GM18511 (cell line): ENCODE measurements around the gene SELENOM.

Source experiments
- ATAC-seq: cut with Tn5 transposase; IDR thresholded peaks from one replicate; pipeline ENCODE4 v1.9.1; 2021; ENCODE audit warnings: mild to moderate bottlenecking, moderate library complexity; ENCODE audit not compliant: unreplicated experiment

Gene SELENOM, protein sequence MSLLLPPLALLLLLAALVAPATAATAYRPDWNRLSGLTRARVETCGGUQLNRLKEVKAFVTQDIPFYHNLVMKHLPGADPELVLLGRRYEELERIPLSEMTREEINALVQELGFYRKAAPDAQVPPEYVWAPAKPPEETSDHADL

GRCh38 chr22:31107178-31107893 lies at the start of gene SELENOM:
Gene SELENOM (minus strand): TSS chr22:31107568. CDS start chr22:31107505, 63 bp downstream.
- peak; percentile 87 for ATAC-seq

DNA sequence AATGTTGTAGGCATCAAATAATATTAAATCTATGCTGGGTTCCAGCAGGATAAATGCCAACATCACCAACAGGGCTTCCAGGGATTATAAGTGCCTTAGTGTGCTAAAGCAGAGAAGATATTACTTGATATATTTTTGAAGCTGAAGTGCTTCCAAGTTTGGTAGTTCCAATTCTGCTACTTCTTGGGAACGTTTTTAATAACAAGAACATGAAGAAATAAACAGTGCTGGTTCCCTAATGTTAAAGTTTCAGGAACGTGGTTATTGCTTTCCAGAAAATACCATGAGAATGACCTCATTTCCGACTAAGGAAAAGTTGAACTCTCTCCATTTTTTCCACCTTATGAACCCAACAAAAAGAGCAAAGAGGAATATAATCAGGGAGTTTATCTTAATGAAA lies 48.1 kb upstream of the SELENOM start:
- ATAC-seq = no peak

- no peak for ATAC-seq
These were observed 47.6 kb upstream of the SELENOM start for GRCh38 chr22:31154975-31155374.

- ATAC-seq = no peak
These were observed 46.0 kb upstream of the SELENOM start for GRCh38 chr22:31153357-31153756.

- no peak for ATAC-seq
These were observed 44.5 kb upstream of the SELENOM start for GRCh38 chr22:31151872-31152271.

- no peak for ATAC-seq
These were observed 43.2 kb upstream of the SELENOM start for GRCh38 chr22:31150615-31151014.

DNA sequence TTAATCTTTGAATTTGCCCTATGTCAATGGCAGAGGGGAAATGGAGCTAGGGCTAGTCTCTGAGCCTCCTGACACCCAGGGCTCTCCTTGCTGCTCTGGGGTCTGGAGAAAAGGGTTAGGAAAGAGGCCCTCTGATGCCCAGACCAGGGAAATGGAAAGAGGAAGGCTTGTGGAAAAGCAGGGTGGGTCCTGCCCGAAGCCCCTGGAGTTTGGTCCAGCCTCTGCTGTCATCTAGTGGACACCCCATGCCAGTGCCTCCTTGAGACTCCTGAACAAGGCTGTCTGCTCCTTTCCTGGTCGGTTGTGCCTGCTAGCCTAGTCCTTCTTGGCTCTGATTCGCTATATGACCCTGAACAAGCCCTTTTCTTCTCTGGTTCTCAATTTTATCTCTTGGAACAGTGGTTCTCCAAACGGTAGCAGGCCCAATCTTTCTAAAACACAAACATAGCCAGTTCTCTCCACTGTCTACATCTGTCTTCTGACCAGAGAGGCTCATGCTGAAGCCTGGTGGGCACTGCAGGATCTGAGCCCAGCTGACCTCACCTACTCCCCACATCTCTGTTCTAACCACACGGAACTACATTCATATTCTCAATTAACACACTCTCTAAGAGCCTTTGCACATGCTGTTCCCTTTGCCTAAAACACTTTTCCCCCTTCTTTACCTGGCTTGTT lies 41.7 kb upstream of the SELENOM start:
- ATAC-seq = no peak

DNA sequence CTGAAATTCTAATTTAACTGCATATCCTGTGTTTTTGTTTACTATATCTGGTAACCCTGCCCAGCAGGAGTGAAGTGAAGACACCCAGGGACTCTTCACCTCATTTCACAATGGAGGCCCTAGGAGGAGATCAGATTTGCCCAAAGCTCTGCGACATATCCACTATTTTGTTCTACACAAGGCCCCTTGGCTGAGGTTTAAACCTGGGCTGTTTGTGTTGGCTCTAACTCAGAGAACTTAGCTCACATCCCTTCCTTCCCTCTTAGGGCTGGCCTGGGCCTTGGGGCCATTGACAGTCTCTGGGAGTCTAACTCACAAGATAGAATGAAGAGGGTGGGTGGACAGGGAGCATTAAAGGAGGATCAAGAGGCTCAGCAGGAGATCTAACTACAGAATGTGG lies 41.1 kb upstream of the SELENOM start:
- ATAC-seq = no peak

DNA sequence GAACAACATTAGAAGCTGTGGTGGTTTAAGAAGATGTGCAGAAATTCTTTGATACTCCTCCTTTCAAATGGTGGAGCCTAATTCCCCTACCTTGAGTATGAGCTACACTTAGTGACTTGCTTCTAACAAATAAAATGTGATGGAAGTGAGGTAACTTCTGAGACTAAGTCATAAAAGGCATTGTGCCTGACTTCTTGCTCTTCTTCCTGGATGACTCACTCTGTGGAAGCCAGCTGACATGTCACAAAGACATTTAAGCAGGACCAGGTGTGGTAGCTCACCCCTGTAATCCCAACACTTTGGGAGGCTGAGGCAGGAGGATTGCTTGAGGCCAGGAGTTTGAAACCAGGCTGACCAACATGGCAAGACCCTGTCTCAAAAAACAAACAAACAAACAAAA lies 36.9 kb upstream of the SELENOM start:
- ATAC-seq = no peak

DNA sequence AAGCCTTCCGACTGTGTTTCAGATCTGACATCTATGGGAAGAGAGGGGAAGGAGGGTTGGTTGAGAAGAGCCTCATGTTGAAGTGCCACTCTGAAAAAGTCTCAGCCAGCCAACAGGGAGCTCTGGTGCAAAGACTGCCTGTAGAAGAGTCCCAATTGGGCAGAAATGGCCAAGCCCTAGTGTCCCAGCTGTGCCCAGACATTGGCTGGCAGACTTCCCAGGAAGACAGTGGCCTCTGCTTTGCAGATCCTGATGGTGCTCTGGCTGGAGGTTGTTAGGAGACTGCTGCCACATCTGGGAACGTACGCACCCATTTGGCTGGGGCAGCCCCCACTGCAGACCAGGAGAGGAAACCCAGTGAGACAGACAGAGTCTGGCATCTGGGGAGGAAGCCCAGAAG lies 36.2 kb upstream of the SELENOM start:
- no peak for ATAC-seq

GRCh38 chr22:31143038-31143437 lies 35.7 kb upstream of the SELENOM start:
- ATAC-seq = no peak

- no peak for ATAC-seq
These were observed 34.9 kb upstream of the SELENOM start for GRCh38 chr22:31142285-31142684.

DNA sequence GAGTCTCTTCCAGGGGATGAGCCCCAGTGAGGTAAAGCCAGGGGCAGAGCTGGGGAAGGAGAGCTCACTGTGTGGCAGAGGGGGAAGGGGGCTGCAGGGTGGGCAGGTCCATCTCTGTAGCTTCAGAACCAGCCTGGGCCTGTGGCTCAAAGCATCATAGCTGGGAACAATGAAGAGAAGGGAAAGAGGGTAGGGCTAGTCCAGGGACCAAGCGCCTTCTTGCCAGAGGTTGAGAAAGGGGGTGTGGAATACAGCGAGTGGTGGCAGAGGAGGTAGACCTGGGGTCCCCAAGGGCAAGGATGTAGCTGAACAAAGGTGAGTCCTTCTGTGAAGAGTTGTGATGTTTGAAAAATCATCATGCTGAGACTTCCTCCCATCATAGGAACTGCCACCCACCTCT lies 34.2 kb upstream of the SELENOM start:
- no peak for ATAC-seq

DNA sequence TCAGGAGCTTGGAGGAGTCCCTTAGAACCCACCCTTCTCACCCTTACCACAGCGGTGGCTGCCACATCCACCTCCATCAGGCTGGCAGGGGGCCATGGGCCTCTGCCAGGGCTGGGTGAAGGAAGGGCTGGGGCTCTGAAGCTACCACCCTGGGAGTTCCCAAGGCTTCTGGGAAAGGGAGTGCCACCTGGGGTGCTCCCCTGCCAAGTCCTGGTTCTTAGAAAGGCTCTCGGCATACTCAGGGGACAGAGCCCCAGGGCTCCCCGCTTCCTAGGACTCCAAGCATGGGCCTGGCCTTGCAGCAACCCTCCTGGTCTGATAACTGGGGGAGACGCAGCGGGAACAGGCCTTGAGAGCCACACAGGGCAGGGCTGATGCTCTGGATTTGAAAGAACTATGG lies 33.4 kb upstream of the SELENOM start:
- no peak for ATAC-seq

DNA sequence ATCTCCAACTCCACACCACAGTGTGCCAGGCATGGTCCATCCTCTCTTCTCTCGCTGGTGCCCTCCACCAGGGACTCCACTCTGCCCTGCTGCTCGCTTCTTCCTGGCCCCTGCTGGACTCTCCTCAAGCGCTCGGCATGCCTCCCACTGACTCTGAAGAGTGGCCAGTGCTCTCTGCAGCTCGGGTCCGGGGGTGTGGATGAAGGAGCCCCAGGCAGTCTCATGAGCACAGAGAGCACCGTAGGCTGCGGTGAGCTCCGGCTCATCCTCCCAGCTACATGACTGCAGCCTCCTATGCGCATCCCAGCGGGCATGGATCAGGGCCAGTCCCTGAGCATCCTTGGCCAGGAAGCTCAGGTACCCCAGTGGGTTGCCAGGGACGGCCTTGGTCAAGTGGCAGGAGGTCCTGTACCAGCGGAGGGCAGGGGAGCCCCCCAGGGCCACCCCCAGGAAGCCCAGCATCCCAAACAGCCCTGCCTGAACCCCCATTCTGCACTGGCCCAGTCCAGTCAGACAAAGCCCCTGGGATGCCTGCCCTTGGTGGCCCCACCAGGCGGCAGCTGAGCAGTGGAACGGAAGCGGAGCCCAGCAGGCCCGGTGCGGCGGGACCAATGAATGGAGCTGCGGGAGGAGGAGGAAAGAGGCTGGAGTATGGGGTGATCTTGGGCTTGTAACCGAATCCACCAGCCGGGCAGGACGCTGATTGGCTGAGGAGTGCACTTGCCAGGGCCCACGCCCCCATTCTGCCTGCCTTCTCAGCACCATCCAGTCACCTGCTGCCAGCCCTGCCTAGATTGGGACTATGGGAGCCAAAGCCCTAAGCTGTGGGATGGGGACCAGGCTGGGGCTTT lies 32.7 kb upstream of the SELENOM start, which contains the start of gene PLA2G3:
TSS of gene PLA2G3 (minus strand) at position 643 of the 851 bp plus-strand sequence. CDS start at position 489, 154 bp downstream.
- ATAC-seq = no peak

DNA sequence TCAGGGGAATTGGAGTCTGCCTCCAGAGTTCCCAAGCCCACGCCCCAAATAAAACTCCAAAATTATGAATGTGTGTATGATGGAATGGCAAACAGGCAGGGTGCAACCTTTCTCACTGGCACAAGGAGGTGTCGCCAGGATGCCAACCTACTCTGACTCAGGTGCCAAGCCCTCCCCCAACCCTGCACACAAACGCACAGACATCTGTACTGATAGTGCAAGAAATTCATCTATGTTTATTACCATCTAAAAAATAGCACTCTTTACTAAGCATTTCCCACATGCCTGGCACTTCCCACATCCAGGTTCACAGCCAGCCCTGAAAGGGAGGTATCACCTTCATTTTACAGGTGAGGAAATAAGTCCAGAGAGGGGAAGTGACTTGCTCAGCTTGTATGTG lies 31.7 kb upstream of the SELENOM start:
- ATAC-seq = no peak

DNA sequence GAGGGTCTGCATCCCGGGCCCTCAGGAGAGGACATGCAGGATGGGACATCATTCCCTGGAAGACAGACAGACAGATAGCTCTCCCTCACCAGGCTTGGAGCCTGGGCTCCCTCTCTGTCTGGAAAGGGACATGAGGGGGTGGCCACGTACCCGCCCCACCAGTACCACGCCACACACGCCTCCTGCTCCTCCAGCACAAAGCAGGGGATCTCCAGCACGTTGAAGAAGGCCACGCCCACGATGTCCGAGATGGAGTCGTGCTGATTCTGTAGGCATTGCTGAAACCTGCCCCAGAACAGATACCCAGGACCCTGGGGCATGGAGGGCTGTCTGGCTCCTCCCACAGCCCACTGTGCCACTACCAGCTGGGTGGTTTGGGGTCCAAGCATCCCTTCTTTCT lies 30.8 kb upstream of the SELENOM start:
- ATAC-seq = no peak

DNA sequence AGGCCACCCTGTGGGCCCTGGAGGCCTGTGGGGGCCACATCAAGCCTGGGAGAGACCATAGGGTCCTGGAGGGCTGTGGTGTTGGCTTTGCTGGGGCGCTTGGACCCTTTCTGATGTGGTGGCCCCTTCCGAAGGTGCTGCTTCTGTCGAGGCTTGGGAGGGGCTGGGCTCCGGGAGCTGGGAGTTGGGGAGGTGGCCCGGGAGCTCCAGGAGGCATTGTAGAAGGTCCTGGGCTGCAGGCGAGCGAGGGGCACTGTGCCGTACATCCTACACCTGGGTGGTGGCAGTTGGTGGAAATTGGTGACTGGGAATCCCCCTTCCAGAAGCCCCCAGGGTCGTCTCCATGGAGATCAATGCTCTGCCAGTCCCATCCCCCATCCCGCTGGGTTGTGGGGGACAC lies 30.4 kb upstream of the SELENOM start:
- no peak for ATAC-seq

DNA sequence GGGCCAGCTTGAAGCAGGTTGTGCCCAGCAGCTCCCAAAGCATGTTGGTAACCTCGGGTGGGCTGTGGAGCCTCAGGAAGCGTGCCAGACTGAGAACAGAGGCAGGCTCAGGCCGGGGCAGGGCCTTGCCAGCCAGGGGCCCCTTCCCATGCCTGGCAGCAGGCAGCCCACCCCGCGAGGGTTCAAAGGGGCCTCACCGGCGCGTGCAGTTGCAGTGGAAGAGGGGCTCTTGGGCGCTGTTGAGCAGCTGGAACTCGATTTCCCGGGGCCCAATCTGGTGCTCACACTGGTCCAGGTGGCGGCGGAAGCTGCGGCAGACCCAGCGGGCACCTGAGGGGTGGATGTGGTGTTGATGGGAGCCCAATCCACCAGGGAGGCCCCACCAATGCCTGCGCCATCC lies 29.3 kb upstream of the SELENOM start:
- ATAC-seq = no peak

DNA sequence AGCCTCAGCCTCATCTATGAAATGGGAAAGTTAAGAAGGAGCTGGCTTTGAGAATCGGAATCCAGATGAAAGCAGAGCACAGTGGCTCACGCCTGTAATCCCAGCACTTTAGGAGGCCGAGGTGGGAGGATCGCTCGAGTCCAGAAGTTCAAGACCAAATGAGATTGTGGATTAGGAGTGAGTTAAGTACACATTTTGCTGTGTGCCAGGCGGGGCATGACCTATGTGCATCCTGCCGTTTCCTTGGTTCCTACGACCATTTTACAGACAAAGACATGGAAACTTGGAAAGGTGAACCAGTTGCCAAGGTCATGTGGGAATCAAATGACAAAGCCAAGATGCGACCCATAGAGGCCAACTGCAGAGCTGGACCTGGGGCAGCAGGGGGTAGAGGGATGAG lies 28.8 kb upstream of the SELENOM start:
- ATAC-seq = no peak

DNA sequence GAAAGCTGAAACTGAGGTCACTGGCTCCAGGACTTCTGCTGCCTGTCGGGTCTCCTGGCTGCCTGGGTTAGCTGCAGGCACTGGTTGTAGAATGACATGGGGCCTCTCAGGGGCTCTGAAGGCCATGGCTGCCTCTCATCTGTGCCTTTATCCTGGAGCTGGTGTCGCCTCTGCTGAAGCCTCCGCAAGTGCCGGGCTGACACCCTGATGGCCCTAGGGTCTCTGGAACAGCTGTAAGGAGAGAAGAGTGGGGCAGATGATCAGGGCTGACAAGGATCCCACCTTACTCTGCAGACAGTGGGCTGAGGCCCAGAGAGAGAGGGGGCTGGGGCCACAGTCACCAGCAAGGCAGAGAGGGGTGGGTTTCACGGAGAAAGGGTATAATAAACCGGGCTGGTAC lies 28.3 kb upstream of the SELENOM start:
- no peak for ATAC-seq
